GM21447 (cell line): Measurements from ENCODE around the gene UTP14C.
"Not testable (repeated sequence)": the region's sequence is repeated elsewhere in the genome, so short reads cannot be mapped to it uniquely, and the experiment has no call there.

ENCODE experiments used
- ATAC-seq: cut with Tn5 transposase; IDR thresholded peaks from one replicate; pipeline ENCODE4 v1.9.1; 2021; ENCODE audit not compliant: unreplicated experiment

Gene UTP14C

GRCh38 chr13:52024481-52024880 lies at the start of gene UTP14C:
UTP14C (plus strand) TSS chr13:52024691; CDS start chr13:52028805, 4,114 bp downstream.
- ATAC-seq = no peak

- ATAC-seq = no peak
Observed at GRCh38 chr13:51976423-51976822, 48.1 kb upstream of the UTP14C start.

- ATAC-seq = no peak
Observed at GRCh38 chr13:51976890-51977289, 47.6 kb upstream of the UTP14C start.

GRCh38 chr13:51977625-51978024 lies 46.9 kb upstream of the UTP14C start:
- no peak for ATAC-seq

GRCh38 chr13:51978796-51979556 lies 45.5 kb upstream of the UTP14C start:
- no peak for ATAC-seq

- ATAC-seq = no peak
Observed at GRCh38 chr13:51980908-51981307, 43.6 kb upstream of the UTP14C start.

- ATAC-seq = no peak
Observed at GRCh38 chr13:51981355-51981754, 43.1 kb upstream of the UTP14C start.

GRCh38 chr13:51983292-51983691 lies 41.2 kb upstream of the UTP14C start:
- not testable (repeated sequence) for ATAC-seq

GRCh38 chr13:51984904-51985303 lies 39.6 kb upstream of the UTP14C start:
- ATAC-seq = not testable (repeated sequence)

GRCh38 chr13:51988988-51989618 lies 35.4 kb upstream of the UTP14C start:
- ATAC-seq = no peak

- no peak for ATAC-seq
Observed at GRCh38 chr13:51993713-51994112, 30.8 kb upstream of the UTP14C start.

GRCh38 chr13:51995677-51996551 lies 28.6 kb upstream of the UTP14C start:
- ATAC-seq = no peak

- no peak for ATAC-seq
Observed at GRCh38 chr13:51996641-51997040, 27.9 kb upstream of the UTP14C start.

- no peak for ATAC-seq
Observed at GRCh38 chr13:51997186-51997585, 27.3 kb upstream of the UTP14C start.

- ATAC-seq = no peak
Observed at GRCh38 chr13:51997641-51998330, 26.7 kb upstream of the UTP14C start.

GRCh38 chr13:51998723-51999509 lies 25.6 kb upstream of the UTP14C start:
- no peak for ATAC-seq

GRCh38 chr13:51999510-51999911 lies 25.0 kb upstream of the UTP14C start:
- no peak for ATAC-seq

GRCh38 chr13:51999921-52000320 lies 24.6 kb upstream of the UTP14C start:
- ATAC-seq = no peak

- ATAC-seq = peak; percentile 89
Observed at GRCh38 chr13:52001120-52001731, 23.3 kb upstream of the UTP14C start.

GRCh38 chr13:52002361-52002760 lies 22.1 kb upstream of the UTP14C start:
- no peak for ATAC-seq
